Ascending aorta (tissue), 2 donors: ENCODE data around the gene PDIK1L. TPM values are rescaled to one million over a fixed set of nuclear protein-coding genes. Genes with fewer than 3 reads are reported as not detected.

Experiments used
- DNase-seq, 2 donors: peaks; one replicate each; pipeline ENCODE4 v3.0.0-alpha.2; 2019; ENCODE audit warnings: low spot score in 2 of 2
- H3K27ac ChIP-seq, 2 donors: fragments of 200-600 bp; sonication (generic); one replicate each; pipeline ENCODE4 v1.5.1; 2016 to 2017; ENCODE audit warnings: mild to moderate bottlenecking in 1 of 2
- H3K27me3 ChIP-seq: fragments of 200-600 bp; sonication (generic); one replicate; pipeline ENCODE4 v1.5.1; 2017
- H3K36me3 ChIP-seq, 2 donors: fragments of 200-600 bp; sonication (generic); one replicate each; pipeline ENCODE4 v1.5.1; 2016
- H3K4me1 ChIP-seq, 2 donors: fragments of 200-600 bp; sonication (generic); one replicate each; pipeline ENCODE4 v1.5.1; 2016 to 2017; ENCODE audit warnings: mild to moderate bottlenecking in 1 of 2
- H3K4me3 ChIP-seq, 2 donors: fragments of 200-600 bp; sonication (generic); one replicate each; pipeline ENCODE4 v1.5.1; 2016 to 2017; ENCODE audit warnings: mild to moderate bottlenecking in 1 of 2
- H3K9me3 ChIP-seq, 2 donors: fragments of 200-600 bp; sonication (generic); one replicate each; pipeline ENCODE4 v1.5.1; 2016
- intact Hi-C: fragments of 100-400 bp; cut with DNase I; formaldehyde crosslinking; loops from one replicate; pipeline ENCODE4 v1.15.1; 2023
- total RNA-seq: library from RNA; depleted of rRNA; stranded (reverse); fragments of >200 nt; gene quantifications from one replicate; pipeline ENCODE4 v1.1.0, GENCODE V29; 2016
- TF ChIP-seq, protein P1 (sequence below), 3 experiments: fragments of 200-600 bp in 2 of 3; fragments of 450-650 bp in 1 of 3; sonication (generic) in 2 of 3; IDR thresholded peaks; one replicate each; pipeline ENCODE4 v1.5.1; 2016 to 2019; ENCODE audit warnings: antibody characterized with exemption in 3 of 3, mild to moderate bottlenecking in 1 of 3, moderate library complexity in 1 of 3

Gene PDIK1L
- 4.0 TPM for total RNA-seq

- intact Hi-C loops: loop anchor here (1.0 to 2.0 kb wide), 5 partner anchors 53 to 321 kb away; partner anchors contain the start of genes CEP85 and DHDDS
- TF ChIP-seq, protein P1, sequence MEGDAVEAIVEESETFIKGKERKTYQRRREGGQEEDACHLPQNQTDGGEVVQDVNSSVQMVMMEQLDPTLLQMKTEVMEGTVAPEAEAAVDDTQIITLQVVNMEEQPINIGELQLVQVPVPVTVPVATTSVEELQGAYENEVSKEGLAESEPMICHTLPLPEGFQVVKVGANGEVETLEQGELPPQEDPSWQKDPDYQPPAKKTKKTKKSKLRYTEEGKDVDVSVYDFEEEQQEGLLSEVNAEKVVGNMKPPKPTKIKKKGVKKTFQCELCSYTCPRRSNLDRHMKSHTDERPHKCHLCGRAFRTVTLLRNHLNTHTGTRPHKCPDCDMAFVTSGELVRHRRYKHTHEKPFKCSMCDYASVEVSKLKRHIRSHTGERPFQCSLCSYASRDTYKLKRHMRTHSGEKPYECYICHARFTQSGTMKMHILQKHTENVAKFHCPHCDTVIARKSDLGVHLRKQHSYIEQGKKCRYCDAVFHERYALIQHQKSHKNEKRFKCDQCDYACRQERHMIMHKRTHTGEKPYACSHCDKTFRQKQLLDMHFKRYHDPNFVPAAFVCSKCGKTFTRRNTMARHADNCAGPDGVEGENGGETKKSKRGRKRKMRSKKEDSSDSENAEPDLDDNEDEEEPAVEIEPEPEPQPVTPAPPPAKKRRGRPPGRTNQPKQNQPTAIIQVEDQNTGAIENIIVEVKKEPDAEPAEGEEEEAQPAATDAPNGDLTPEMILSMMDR (IDR thresholded peaks at IDR 0.05): no peak
- peak; percentile 61 to 95 for DNase-seq
Observed at GRCh38 chr1:26111530-26112406, at the start of gene PDIK1L. TSS of gene PDIK1L (plus strand) at chr1:26111824. CDS start at chr1:26114309, 2,485 bp downstream.

GRCh38 chr1:26064553-26064952, 47.1 kb upstream of the PDIK1L start:
- no peak for DNase-seq
- Histone ChIP-seq H3K4me1 (no peaks in the 10 kb centered on the region), H3K27ac (no peak overlapping the region), H3K4me3 (no peak overlapping the region), H3K36me3 (no peaks in the 10 kb centered on the region), H3K9me3 (no peaks in the 10 kb centered on the region), H3K27me3 (no peaks in the 10 kb centered on the region)
- TF ChIP-seq, protein P1 (IDR thresholded peaks at IDR 0.05): no peak
- intact Hi-C loops: no loop called here

More at GRCh38 chr1:26111530-26112406, at the start of gene PDIK1L:
- no peaks in the 10 kb centered on the region for H3K9me3 ChIP-seq
- H3K4me3 ChIP-seq: peak within 1 kb of the TSS; percentile 92 to 100
- H3K36me3 ChIP-seq: peaks cover 0 to 11% of the 10 kb centered on the region in 2 donors
- peak within 1 kb of the TSS; percentile 89 to 90 for H3K27ac ChIP-seq
- no peaks in the 10 kb centered on the region for H3K27me3 ChIP-seq
- H3K4me1 ChIP-seq: peaks cover 0 to 16% of the 10 kb centered on the region in 2 donors

DNA sequence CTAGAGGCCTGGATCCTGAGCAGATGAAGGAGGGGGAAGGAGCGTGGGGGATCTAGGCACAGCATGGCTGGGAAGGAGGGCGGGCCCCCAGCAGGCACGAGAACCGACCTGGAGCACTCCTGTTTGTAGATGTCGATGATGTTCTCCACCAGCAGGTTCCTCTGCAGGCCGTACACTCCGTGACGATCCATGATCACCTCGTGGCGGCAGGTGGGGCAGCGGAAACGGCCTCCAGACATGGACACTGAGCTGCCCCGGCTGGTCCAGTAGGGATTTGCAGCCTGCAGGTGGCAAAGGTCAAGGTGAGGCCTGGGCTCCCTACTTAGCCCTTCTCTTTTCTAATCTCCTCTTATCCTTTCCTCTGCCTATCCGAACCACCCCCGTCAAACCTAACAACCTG, 45.5 kb upstream of the PDIK1L start:
- H3K4me1 ChIP-seq: no peaks in the 10 kb centered on the region
- no peaks in the 10 kb centered on the region for H3K9me3 ChIP-seq
- intact Hi-C loops: no loop called here
- no peak for DNase-seq
- TF ChIP-seq, protein P1 (IDR thresholded peaks at IDR 0.05): no peak
- H3K27ac ChIP-seq: no peak overlapping the region
- H3K36me3 ChIP-seq: no peaks in the 10 kb centered on the region
- no peak overlapping the region for H3K4me3 ChIP-seq
- no peaks in the 10 kb centered on the region for H3K27me3 ChIP-seq

- no peaks in the 10 kb centered on the region for H3K36me3 ChIP-seq
- no peaks in the 10 kb centered on the region for H3K27me3 ChIP-seq
- no peaks in the 10 kb centered on the region for H3K9me3 ChIP-seq
- no peaks in the 10 kb centered on the region for H3K4me1 ChIP-seq
- DNase-seq: no peak
- no peak overlapping the region for H3K4me3 ChIP-seq
- TF ChIP-seq, protein P1 (IDR thresholded peaks at IDR 0.05): no peak
- intact Hi-C loops: no loop called here
- no peak overlapping the region for H3K27ac ChIP-seq
Observed at GRCh38 chr1:26066857-26067256, 44.8 kb upstream of the PDIK1L start.

- intact Hi-C loops: no loop called here
- no peaks in the 10 kb centered on the region for H3K36me3 ChIP-seq
- no peak within 1 kb of the TSS for H3K27ac ChIP-seq
- no peaks in the 10 kb centered on the region for H3K4me1 ChIP-seq
- no peaks in the 10 kb centered on the region for H3K9me3 ChIP-seq
- TF ChIP-seq, protein P1 (IDR thresholded peaks at IDR 0.05): no peak
- H3K27me3 ChIP-seq: no peaks in the 10 kb centered on the region
- DNase-seq: no peak
- H3K4me3 ChIP-seq: no peak within 1 kb of the TSS
Observed at GRCh38 chr1:26067432-26067911, 44.2 kb upstream of the PDIK1L start, which contains the start of gene TRIM63. TSS of gene TRIM63 (minus strand) at chr1:26067630. CDS start at chr1:26067494, 136 bp downstream.
